K562 (cell line): ENCODE data around the gene DAGLA. TPM values are rescaled to one million over a fixed set of nuclear protein-coding genes. Genes with fewer than 3 reads are reported as not detected.

ENCODE experiments used
- ATAC-seq: fragments of 200-7000 bp; cut with Tn5 transposase; 3 replicates; pipeline ENCODE4 v1.9.1; 2020; ENCODE audit warnings: moderate library complexity
- BruUV-seq: library from RNA; stranded (reverse); fragments of 400-500 nt; replicated peaks from 2 replicates; lab custom pipeline; 2021; lab: Mats Ljungman, UMichigan
- CTCF ChIA-PET: fragments of 300-600 bp; formaldehyde crosslinking; extraction: SDS; loops from one replicate; lab custom pipeline; 2021; ENCODE audit warnings: low intra/inter-chr PET ratio; lab: Yijun Ruan, JAX
- POLR2A ChIA-PET: fragments of 300-600, 350-650 bp; sonication (Branson Sonifier 250); formaldehyde crosslinking; extraction: SDS; loops from one replicate; lab custom pipeline; 2021; ENCODE audit warnings: antibody characterized with exemption, inconsistent platforms; lab: Yijun Ruan, JAX
- DNase-seq, 4 experiments: peaks; one replicate each; pipeline versions ENCODE4 v3.0.0 to v3.0.0-alpha.2; 2011 to 2018; ENCODE audit warnings: low spot score in 3 of 4, mixed read lengths in 3 of 4; ENCODE audit errors: extremely low read depth in 1 of 4
- FAIRE-seq: peaks from 2 replicates; lab custom pipeline; 2011; peaks lifted over from hg19 to GRCh38; lab: Jason Lieb, UNC
- H2AFZ ChIP-seq: 2 replicates; pipeline ENCODE4 v1.6.0; 2011; ENCODE audit warnings: low read depth, low read length, control low read depth, inconsistent platforms
- H3K27ac ChIP-seq: fragments of 200-600 bp; 3 replicates; pipeline ENCODE4 v1.8.0; 2011; ENCODE audit warnings: low read depth, mild to moderate bottlenecking, control low read depth, inconsistent platforms, low read length, moderate library complexity, mixed read lengths; ENCODE audit errors: extremely low read depth
- H3K27me3 ChIP-seq, 2 experiments: fragments of 300-600 bp in 1 of 2; 2 replicates in 1 of 2; 3 replicates in 1 of 2; pipeline versions ENCODE4 v1.6.0 to v1.8.0; 2011; ENCODE audit warnings: inconsistent platforms in 2 of 2, low read length in 2 of 2, mild to moderate bottlenecking in 1 of 2, mixed read lengths in 1 of 2, moderate library complexity in 1 of 2; ENCODE audit not compliant: control insufficient read depth in 2 of 2, insufficient read depth in 2 of 2
- H3K36me3 ChIP-seq: fragments of 300-600 bp; 3 replicates; pipeline ENCODE4 v1.8.0; 2011; ENCODE audit warnings: mild to moderate bottlenecking, low read length, inconsistent platforms; ENCODE audit not compliant: control insufficient read depth, insufficient read depth
- H3K4me1 ChIP-seq, 2 experiments: fragments of 200-600 bp in 1 of 2; replicated peaks in 1 of 2; 2 replicates in 1 of 2; 3 replicates in 1 of 2; pipeline versions ENCODE4 v1.5.1 to v1.8.0; 2011; ENCODE audit warnings: inconsistent platforms in 2 of 2, low read length in 2 of 2, mild to moderate bottlenecking in 1 of 2, mixed read lengths in 1 of 2, moderate library complexity in 1 of 2; ENCODE audit not compliant: control insufficient read depth in 2 of 2, insufficient read depth in 2 of 2
- H3K4me2 ChIP-seq: 2 replicates; pipeline ENCODE4 v1.6.1; 2011; ENCODE audit warnings: low read length, control low read depth, inconsistent platforms, mixed read lengths; ENCODE audit not compliant: insufficient read depth
- H3K4me3 ChIP-seq: fragments of 200-600 bp; sonication (generic), shearing (Covaris generic); 2 replicates; pipeline ENCODE4 v1.5.1; 2016; ENCODE audit warnings: control low read depth, inconsistent platforms
- H3K79me2 ChIP-seq: fragments of 200-600 bp; 3 replicates; pipeline ENCODE4 v1.8.0; 2011; ENCODE audit warnings: low read length, inconsistent platforms; ENCODE audit not compliant: control insufficient read depth, insufficient read depth
- H3K9ac ChIP-seq, 2 experiments: 2 replicates each; pipeline versions ENCODE4 v1.6.0 to v1.6.1; 2011; ENCODE audit warnings: low read depth in 2 of 2, low read length in 2 of 2, control low read depth in 1 of 2, inconsistent platforms in 1 of 2, mild to moderate bottlenecking in 1 of 2, mixed read lengths in 1 of 2; ENCODE audit not compliant: insufficient read depth in 1 of 2
- H3K9me1 ChIP-seq: one replicate; pipeline ENCODE4 v1.6.0; 2011; ENCODE audit warnings: inconsistent platforms, mild to moderate bottlenecking, low read length, moderate library complexity; ENCODE audit not compliant: control insufficient read depth, insufficient read depth
- H3K9me3 ChIP-seq: replicated peaks from 2 replicates; pipeline ENCODE4 v1.5.1; 2011; ENCODE audit warnings: low read depth, low read length, inconsistent platforms; ENCODE audit not compliant: control insufficient read depth, insufficient read depth
- H4K20me1 ChIP-seq: replicated peaks from 2 replicates; pipeline ENCODE4 v1.6.1; 2011; ENCODE audit warnings: low read length, inconsistent platforms, mixed read lengths; ENCODE audit not compliant: control insufficient read depth, insufficient read depth
- ATF7 ChIP-seq: fragments of 450-650 bp; IDR thresholded peaks from 2 replicates; pipeline ENCODE4 v1.7.1; 2014; ENCODE audit warnings: mild to moderate bottlenecking, moderate library complexity
- CCAR2 ChIP-seq: fragments of 200-400 bp; formaldehyde crosslinking; IDR thresholded peaks from 2 replicates; pipeline ENCODE4 v1.6.1; 2017; ENCODE audit warnings: mild to moderate bottlenecking, low read depth, low read length
- DACH1 ChIP-seq: fragments of 450-650 bp; IDR thresholded peaks from 2 replicates; pipeline ENCODE4 v1.6.1; 2018; ENCODE audit not compliant: partially characterized antibody
- E2F6 ChIP-seq, 2 experiments: IDR thresholded peaks; 2 replicates each; pipeline ENCODE4 v1.6.1; 2011; ENCODE audit warnings: borderline replicate concordance in 1 of 2, control low read depth in 1 of 2, low read depth in 1 of 2, low read length in 1 of 2, mild to moderate bottlenecking in 1 of 2, mixed read lengths in 1 of 2, moderate library complexity in 1 of 2; ENCODE audit not compliant: insufficient read depth in 1 of 2, insufficient read length in 1 of 2, poor library complexity in 1 of 2, severe bottlenecking in 1 of 2; ENCODE audit errors: extremely low read depth in 1 of 2
- ETS2 ChIP-seq: IDR thresholded peaks from 2 replicates; pipeline ENCODE4 v1.6.1; 2016; ENCODE audit warnings: borderline replicate concordance, missing genetic modification characterization, mild to moderate bottlenecking, moderate library complexity, missing compliant biosample characterization; ENCODE audit not compliant: poor library complexity, severe bottlenecking
- NFRKB ChIP-seq: fragments of 450-650 bp; IDR thresholded peaks from 2 replicates; pipeline ENCODE4 v1.6.1; 2016; ENCODE audit warnings: low read depth
- POLR2A ChIP-seq: fragments of 450-650 bp; conservative IDR thresholded peaks from 2 replicates; pipeline ENCODE4 v1.6.1; 2016
- ZBTB17 ChIP-seq: fragments of 450-650 bp; formaldehyde crosslinking; IDR thresholded peaks from 2 replicates; pipeline ENCODE4 v1.4.0; 2020; ENCODE audit warnings: mild to moderate bottlenecking
- ZBTB2 ChIP-seq: fragments of 450-650 bp; IDR thresholded peaks from 2 replicates; pipeline ENCODE4 v1.6.1; 2016; ENCODE audit warnings: antibody characterized with exemption
- ZNF583 ChIP-seq: fragments of 250-450 bp; sonication (Bioruptor Pico); IDR thresholded peaks from 2 replicates; pipeline ENCODE4 v1.4.0; 2020
- WGBS: fragments of 100-300 bp; shearing (Covaris generic); methylation state at CpG from one replicate; pipeline ENCODE4 v1.1.6; 2016; ENCODE audit warnings: low coverage, mixed read lengths; ENCODE audit not compliant: insufficient coverage; ENCODE audit errors: missing lambda C conversion rate; 5-methylcytosine and 5-hydroxymethylcytosine counted together
- in situ Hi-C: fragments of 300-500 bp; cut with MboI; formaldehyde crosslinking; loops from 4 replicates; pipeline ENCODE4 v1.15.0; 2018; ENCODE audit warnings: inconsistent platforms, mixed read lengths
- intact Hi-C: fragments of 100-400 bp; cut with micrococcal nuclease; formaldehyde crosslinking; loops from 2 replicates; pipeline ENCODE4 v1.14.2; 2022
- polyA plus RNA-seq, 8 experiments: library from polyadenylated mRNA; depleted of rRNA in 4 of 8; stranded (reverse) in 5 of 8; unstranded in 3 of 8; fragments of >200 nt; fragmentation: Nextera tagmentation in 2 of 8; fragmentation: Illumina TruSeq in 1 of 8; extraction: Ambion mirVana in 2 of 8; extraction: Trizol in 1 of 8; gene quantifications; 2 replicates each; pipeline versions ENCODE4 v1.2.1 to v1.2.3, GENCODE V29; 2011 to 2014; ENCODE audit warnings: inconsistent platforms in 1 of 8, missing spikeins in 1 of 8
- total RNA-seq, 7 experiments: library from RNA; depleted of rRNA in 6 of 7; stranded (reverse); fragments of >200 nt in 6 of 7; fragmentation: Illumina TruSeq in 2 of 7; extraction: Trizol in 2 of 7; gene quantifications; 2 replicates each; pipeline versions ENCODE4 v1.2.1 to v1.2.3, GENCODE V29; 2011 to 2021; ENCODE audit warnings: low replicate concordance in 1 of 7

The DAGLA gene
- total and polyA plus RNA-seq, 9 of the 15 experiments (the other 6 are each of a cell fraction or from before 2014, with no cell fraction given) = 0.03 to 0.16 (median 0.04) TPM; not detected in 4

GRCh38 chr11:61762223-61762615, 82.0 kb downstream of the DAGLA start:
- Histone ChIP-seq H3K27ac (no peak overlapping the region), H3K9me1 (no peaks in the 10 kb centered on the region), H3K9me3 (no peaks in the 10 kb centered on the region), H3K4me3 (no peak overlapping the region), H3K9ac (peak overlapping the region in 1 of 2 experiments; percentile 56; a peak in 2 of 4 replicates), H3K4me2 (no peak overlapping the region), H3K27me3 (no peaks in the 10 kb centered on the region), H2AFZ (no peak overlapping the region), H4K20me1 (0 out of 2 replicates have a peak, but pooled peaks cover 6% of the 10 kb centered on the region), H3K36me3 (0 out of 3 replicates have a peak, but pooled peaks cover 3% of the 10 kb centered on the region), H3K4me1 (peaks cover 13 to 74% of the 10 kb centered on the region in 2 experiments; a peak in 4 of 5 replicates), H3K79me2 (peaks cover 11% of the 10 kb centered on the region; the same call in 1 of the 3 replicates)
- no peak for ATAC-seq
- in situ Hi-C loops (no loop called here), intact Hi-C loops (no loop called here)
- ChIA-PET POLR2A (interaction anchor here (1.2 kb wide), 1 partner anchor 13 kb away, joined by 4 read pairs; no protein-coding TSS in a partner anchor), CTCF (no interaction called here)
- DNase-seq = no peak
- no TSS peak for BruUV-seq
- 39% methylated on average over 6 of the region's 10 CpGs for WGBS
- no peak for FAIRE-seq
- TF ChIP-seq ZBTB17 (CRISPR knock-in tag) (no peak), ZBTB2 (no peak), ZNF583 (no peak), ETS2 (tag) (no peak), E2F6 (IDR thresholded peaks at IDR 0.05; ENCODE audit: borderline replicate concordance in 1 of 2, extremely low read depth in 1 of 2, insufficient read depth in 1 of 2, insufficient read length in 1 of 2, low read depth in 1 of 2, low read length in 1 of 2, poor library complexity in 1 of 2, severe bottlenecking in 1 of 2) (no peak), DACH1 (no peak), NFRKB (no peak), CCAR2 (no peak), ATF7 (no peak), POLR2A (no peak)
- TF ChIP-seq, all 486 proteins: peak for 0
